ENCODE results near the gene AMMECR1L. TPM values are rescaled to one million over a fixed set of nuclear protein-coding genes. Genes with fewer than 3 reads are reported as not detected.
"Not testable (repeated sequence)": the region's sequence is repeated elsewhere in the genome, so short reads cannot be mapped to it uniquely, and the experiment has no call there.

AMMECR1L gene
- total RNA-seq, 1 experiment from 2014 or later = 31.1 TPM

- H3K4me1 Mint-ChIP-seq (ENCODE audit: insufficient read depth, unreplicated experiment) = peaks cover 19% of the 10 kb centered on the region
- CTCF ChIA-PET = interaction anchor here (0.7 kb wide), 1 partner anchor 21 kb away, joined by 3 read pairs; no protein-coding TSS in a partner anchor
- intact Hi-C loops (cut with micrococcal nuclease) = loop anchor here (2.0 to 5.0 kb wide), 2 partner anchors 45 to 204 kb away; partner anchors contain the start of gene UGGT1
- H3K4me3 Mint-ChIP-seq (ENCODE audit: unreplicated experiment) = peak overlapping the region; percentile 81
- H3K9me3 Mint-ChIP-seq (ENCODE audit: unreplicated experiment) = no peaks in the 10 kb centered on the region
- TF ChIP-seq CTCF (IDR thresholded peaks at IDR 0.05; ENCODE audit: unreplicated experiment) = no peak
- H3K27ac Mint-ChIP-seq (ENCODE audit: low read depth, unreplicated experiment) = peak overlapping the region; percentile 85
- DNase-seq (ENCODE audit: unreplicated experiment) = no peak
- POLR2A ChIA-PET = interaction anchor here (0.7 to 1.6 kb wide), 6 partner anchors 28 to 360 kb away, joined by 3 to 10 read pairs (median 4); partner anchors contain the start of genes SAP130 and UGGT1
- no peaks in the 10 kb centered on the region for H3K27me3 Mint-ChIP-seq (ENCODE audit: insufficient read depth, unreplicated experiment)
- BruUV-seq (replicated peaks) = no TSS peak
- H3K36me3 Mint-ChIP-seq (ENCODE audit: insufficient read depth, unreplicated experiment) = peaks cover 28% of the 10 kb centered on the region
Observed at GRCh38 chr2:127887082-127887775, 1.5 kb upstream of the AMMECR1L start.

- BruUV-seq (replicated peaks) = TSS peak; percentile 67
- CTCF ChIA-PET = interaction anchor here (0.6 kb wide), 1 partner anchor 176 kb away, joined by 3 read pairs; no protein-coding TSS in a partner anchor
Observed at GRCh38 chr2:127886593-127886935, 808 bp upstream of the AMMECR1L start.

GRCh38 chr2:127884861-127885740 is 655 bp downstream of the AMMECR1L start:
- peaks cover 41% of the 10 kb centered on the region for H3K36me3 Mint-ChIP-seq (ENCODE audit: insufficient read depth, unreplicated experiment)
- intact Hi-C loops (cut with micrococcal nuclease) = loop anchor here (5.0 kb wide), 2 partner anchors 47 to 142 kb away; partner anchors contain the start of gene SAP130

More at GRCh38 chr2:127886593-127886935, 808 bp upstream of the AMMECR1L start:
- intact Hi-C loops (cut with micrococcal nuclease) = loop anchor here (2.0 to 5.0 kb wide), 2 partner anchors 46 to 204 kb away; partner anchors contain the start of gene UGGT1
- Mint-ChIP-seq H3K27ac (ENCODE audit: low read depth, unreplicated experiment) (peak overlapping the region; percentile 85), H3K4me1 (ENCODE audit: insufficient read depth, unreplicated experiment) (peaks cover 19% of the 10 kb centered on the region), H3K36me3 (ENCODE audit: insufficient read depth, unreplicated experiment) (peaks cover 34% of the 10 kb centered on the region), H3K4me3 (ENCODE audit: unreplicated experiment) (peak overlapping the region; percentile 81)
- H3K27me3 Mint-ChIP-seq (ENCODE audit: insufficient read depth, unreplicated experiment); H3K9me3 Mint-ChIP-seq (ENCODE audit: unreplicated experiment); DNase-seq (ENCODE audit: unreplicated experiment): not testable (repeated sequence)
- POLR2A ChIA-PET = interaction anchor here (0.8 to 1.6 kb wide), 5 partner anchors 27 to 204 kb away, joined by 3 to 10 read pairs (median 5); partner anchors contain the start of genes SAP130 and UGGT1

More at GRCh38 chr2:127884861-127885740, 655 bp downstream of the AMMECR1L start:
- Mint-ChIP-seq H3K4me3 (ENCODE audit: unreplicated experiment) (peak overlapping the region; percentile 81), H3K27ac (ENCODE audit: low read depth, unreplicated experiment) (peak overlapping the region; percentile 84), H3K4me1 (ENCODE audit: insufficient read depth, unreplicated experiment) (peaks cover 19% of the 10 kb centered on the region)
- ChIA-PET CTCF (interaction anchor here (0.6 to 1.6 kb wide), 3 partner anchors 10 to 28 kb away, joined by 4 to 8 read pairs (median 4); no protein-coding TSS in a partner anchor), POLR2A (interaction anchor here (0.8 to 3.2 kb wide), 8 partner anchors 24 to 359 kb away, joined by 3 to 25 read pairs (median 5); partner anchors contain the start of genes IWS1, UGGT1 and WDR33)
- H3K9me3 Mint-ChIP-seq (ENCODE audit: unreplicated experiment); BruUV-seq (replicated peaks); H3K27me3 Mint-ChIP-seq (ENCODE audit: insufficient read depth, unreplicated experiment): not testable (repeated sequence)
- DNase-seq (ENCODE audit: unreplicated experiment) = peak; percentile 31
- peak; percentile 25 for TF ChIP-seq CTCF (IDR thresholded peaks at IDR 0.05; ENCODE audit: unreplicated experiment)

Measured in MCF 10A (cell line).